ENCODE results near the gene ITGB7.

Gene ITGB7

DNA sequence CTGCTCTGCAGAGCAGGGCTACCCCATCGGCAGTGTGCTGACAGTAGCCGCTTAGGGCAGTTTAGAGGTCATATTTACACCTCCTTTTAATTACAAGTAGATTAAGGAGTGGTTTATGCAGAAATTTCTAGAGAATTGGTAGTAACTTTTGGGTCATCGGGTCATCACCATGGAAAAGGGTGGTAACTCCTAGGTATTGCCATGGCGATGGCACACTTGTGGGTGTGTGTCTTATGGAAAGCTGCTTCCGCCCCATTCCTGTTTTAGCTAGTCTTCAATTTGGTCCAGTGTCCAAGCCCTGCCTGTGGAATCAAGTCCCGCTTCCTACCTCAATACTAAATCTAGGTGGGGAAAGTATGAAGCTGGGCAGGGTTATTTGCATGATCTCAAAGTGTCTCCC, 56.0 kb downstream of the ITGB7 start:
- TF ChIP-seq, protein P1, sequence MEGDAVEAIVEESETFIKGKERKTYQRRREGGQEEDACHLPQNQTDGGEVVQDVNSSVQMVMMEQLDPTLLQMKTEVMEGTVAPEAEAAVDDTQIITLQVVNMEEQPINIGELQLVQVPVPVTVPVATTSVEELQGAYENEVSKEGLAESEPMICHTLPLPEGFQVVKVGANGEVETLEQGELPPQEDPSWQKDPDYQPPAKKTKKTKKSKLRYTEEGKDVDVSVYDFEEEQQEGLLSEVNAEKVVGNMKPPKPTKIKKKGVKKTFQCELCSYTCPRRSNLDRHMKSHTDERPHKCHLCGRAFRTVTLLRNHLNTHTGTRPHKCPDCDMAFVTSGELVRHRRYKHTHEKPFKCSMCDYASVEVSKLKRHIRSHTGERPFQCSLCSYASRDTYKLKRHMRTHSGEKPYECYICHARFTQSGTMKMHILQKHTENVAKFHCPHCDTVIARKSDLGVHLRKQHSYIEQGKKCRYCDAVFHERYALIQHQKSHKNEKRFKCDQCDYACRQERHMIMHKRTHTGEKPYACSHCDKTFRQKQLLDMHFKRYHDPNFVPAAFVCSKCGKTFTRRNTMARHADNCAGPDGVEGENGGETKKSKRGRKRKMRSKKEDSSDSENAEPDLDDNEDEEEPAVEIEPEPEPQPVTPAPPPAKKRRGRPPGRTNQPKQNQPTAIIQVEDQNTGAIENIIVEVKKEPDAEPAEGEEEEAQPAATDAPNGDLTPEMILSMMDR (IDR thresholded peaks at IDR 0.05; ENCODE audit: borderline replicate concordance, control extremely low read depth, extremely low read depth, insufficient read depth, missing control alignments) = no peak
- DNase-seq (ENCODE audit: low spot score) = no peak
- in situ Hi-C loops (cut with MboI; ENCODE audit: low sequenced_read_pairs, unreplicated experiment) = loop anchor here (10.0 kb wide), 1 partner anchor 134 kb away; no protein-coding TSS in a partner anchor

- no peak for DNase-seq (ENCODE audit: low spot score)
- in situ Hi-C loops (cut with MboI; ENCODE audit: low sequenced_read_pairs, unreplicated experiment) = no loop called here
- TF ChIP-seq, protein P1 (IDR thresholded peaks at IDR 0.05; ENCODE audit: borderline replicate concordance, control extremely low read depth, extremely low read depth, insufficient read depth, missing control alignments) = no peak
Measured at GRCh38 chr12:53147653-53148052, 59.4 kb downstream of the ITGB7 start.

- no peak for DNase-seq (ENCODE audit: low spot score)
- TF ChIP-seq, protein P1 (IDR thresholded peaks at IDR 0.05; ENCODE audit: borderline replicate concordance, control extremely low read depth, extremely low read depth, insufficient read depth, missing control alignments) = no peak
- in situ Hi-C loops (cut with MboI; ENCODE audit: low sequenced_read_pairs, unreplicated experiment) = no loop called here
Measured at GRCh38 chr12:53147181-53147580, 59.9 kb downstream of the ITGB7 start.

DNA sequence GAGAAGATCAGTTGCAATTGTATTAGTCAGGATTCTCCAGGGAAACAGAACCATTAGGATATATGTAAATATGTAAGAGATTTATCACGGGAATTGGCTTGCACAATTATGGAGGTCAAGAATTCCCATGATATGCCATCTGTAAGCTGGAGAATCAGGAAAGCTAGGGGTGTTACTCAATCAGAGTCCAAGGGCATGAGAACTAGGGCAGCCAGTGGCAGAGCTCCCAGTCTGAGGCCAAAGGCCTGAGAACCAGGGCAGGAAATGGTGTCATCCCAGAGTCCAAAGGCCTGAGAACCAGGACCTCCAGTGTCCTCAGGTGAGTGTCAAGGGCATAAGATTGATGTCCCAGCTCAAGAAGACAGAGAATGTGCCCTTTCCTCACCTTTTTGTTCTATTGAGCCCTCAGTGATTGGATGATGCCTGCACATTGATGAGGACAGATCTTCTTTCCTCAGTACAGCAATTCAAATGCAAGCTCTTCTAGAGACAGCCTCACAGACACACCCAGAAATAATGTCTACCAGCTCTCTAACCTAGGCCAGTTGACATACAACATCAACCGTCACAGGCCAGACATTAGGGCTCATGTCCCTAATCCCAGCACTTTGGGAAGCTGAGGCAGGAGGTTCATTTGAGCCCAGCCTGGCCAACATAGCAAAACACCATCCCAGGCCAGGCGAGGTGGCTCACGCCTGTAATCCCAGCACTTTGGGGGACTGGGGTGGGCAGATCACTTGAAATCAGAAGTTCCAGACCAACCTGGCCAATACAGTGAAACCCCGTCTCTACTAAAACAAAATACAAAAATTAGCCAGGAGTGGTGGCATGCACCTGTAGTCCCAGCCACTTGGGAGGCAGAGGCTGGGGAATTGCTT, 61.4 kb downstream of the ITGB7 start:
- TF ChIP-seq, protein P1 (IDR thresholded peaks at IDR 0.05; ENCODE audit: borderline replicate concordance, control extremely low read depth, extremely low read depth, insufficient read depth, missing control alignments) = no peak
- no peak for DNase-seq (ENCODE audit: low spot score)
- in situ Hi-C loops (cut with MboI; ENCODE audit: low sequenced_read_pairs, unreplicated experiment) = no loop called here

DNA sequence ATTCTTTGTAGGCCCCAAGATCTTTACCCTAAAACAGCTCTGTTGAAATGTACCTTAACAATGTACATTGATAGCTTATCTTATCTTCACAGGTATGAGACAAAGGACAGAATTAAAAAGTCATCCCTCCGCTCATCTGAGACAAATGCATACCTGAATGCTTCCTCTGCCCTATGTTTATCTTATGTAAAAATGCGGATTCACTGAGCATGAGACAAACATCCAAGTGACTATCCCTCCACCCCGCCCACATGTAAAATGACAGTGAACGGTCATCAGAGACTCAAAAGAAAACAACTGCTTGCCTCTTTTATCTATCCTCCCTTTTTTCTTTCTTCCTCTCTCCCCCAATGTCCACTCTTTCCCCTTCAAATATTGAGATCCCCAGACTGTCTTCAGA, 63.7 kb downstream of the ITGB7 start:
- no peak for DNase-seq (ENCODE audit: low spot score)
- in situ Hi-C loops (cut with MboI; ENCODE audit: low sequenced_read_pairs, unreplicated experiment) = no loop called here
- TF ChIP-seq, protein P1 (IDR thresholded peaks at IDR 0.05; ENCODE audit: borderline replicate concordance, control extremely low read depth, extremely low read depth, insufficient read depth, missing control alignments) = no peak
